Endothelial cell of umbilical vein (primary cell): ENCODE results near the gene NGF.

Experiments
- EZH2 ChIP-seq: IDR thresholded peaks from 2 replicates; pipeline ENCODE4 v1.6.1; 2012; ENCODE audit warnings: borderline replicate concordance, low read depth, mild to moderate bottlenecking, moderate library complexity, low read length, inconsistent platforms; ENCODE audit not compliant: severe bottlenecking
- MAX ChIP-seq: IDR thresholded peaks from 2 replicates; pipeline ENCODE4 v1.6.1; 2011; ENCODE audit not compliant: insufficient read depth, insufficient read length
- MYC ChIP-seq: IDR thresholded peaks from one replicate; pipeline ENCODE4 v1.6.1; 2011; ENCODE audit warnings: mild to moderate bottlenecking, low read depth, low read length
- POLR2A ChIP-seq: IDR thresholded peaks from 2 replicates; pipeline ENCODE4 v1.6.1; 2012; ENCODE audit warnings: low read depth, mild to moderate bottlenecking, control low read depth, low read length
- POLR2AphosphoS5 ChIP-seq: IDR thresholded peaks from 2 replicates; pipeline ENCODE4 v1.6.1; 2012; ENCODE audit warnings: low read depth, mild to moderate bottlenecking, control low read depth, low read length, moderate library complexity; ENCODE audit not compliant: insufficient read depth
- TF ChIP-seq, protein P1 (sequence below), 2 donors: IDR thresholded peaks; 1 replicate in 1 of 2; 2 replicates in 1 of 2; pipeline ENCODE4 v1.5.1; 2011; ENCODE audit warnings: low read length in 2 of 2, mild to moderate bottlenecking in 2 of 2, moderate library complexity in 2 of 2, control low read depth in 1 of 2, inconsistent platforms in 1 of 2, low read depth in 1 of 2; ENCODE audit not compliant: insufficient read depth in 1 of 2; ENCODE audit errors: extremely low read depth in 1 of 2

GRCh38 chr1:115327270-115327669 lies 10.8 kb downstream of the NGF start:
- TF ChIP-seq POLR2AphosphoS5 (no peak), EZH2 (no peak), MYC (no peak), POLR2A (no peak), MAX (no peak)
- TF ChIP-seq, protein P1, sequence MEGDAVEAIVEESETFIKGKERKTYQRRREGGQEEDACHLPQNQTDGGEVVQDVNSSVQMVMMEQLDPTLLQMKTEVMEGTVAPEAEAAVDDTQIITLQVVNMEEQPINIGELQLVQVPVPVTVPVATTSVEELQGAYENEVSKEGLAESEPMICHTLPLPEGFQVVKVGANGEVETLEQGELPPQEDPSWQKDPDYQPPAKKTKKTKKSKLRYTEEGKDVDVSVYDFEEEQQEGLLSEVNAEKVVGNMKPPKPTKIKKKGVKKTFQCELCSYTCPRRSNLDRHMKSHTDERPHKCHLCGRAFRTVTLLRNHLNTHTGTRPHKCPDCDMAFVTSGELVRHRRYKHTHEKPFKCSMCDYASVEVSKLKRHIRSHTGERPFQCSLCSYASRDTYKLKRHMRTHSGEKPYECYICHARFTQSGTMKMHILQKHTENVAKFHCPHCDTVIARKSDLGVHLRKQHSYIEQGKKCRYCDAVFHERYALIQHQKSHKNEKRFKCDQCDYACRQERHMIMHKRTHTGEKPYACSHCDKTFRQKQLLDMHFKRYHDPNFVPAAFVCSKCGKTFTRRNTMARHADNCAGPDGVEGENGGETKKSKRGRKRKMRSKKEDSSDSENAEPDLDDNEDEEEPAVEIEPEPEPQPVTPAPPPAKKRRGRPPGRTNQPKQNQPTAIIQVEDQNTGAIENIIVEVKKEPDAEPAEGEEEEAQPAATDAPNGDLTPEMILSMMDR (IDR thresholded peaks at IDR 0.05; ENCODE audit: extremely low read depth in 1 of 2, insufficient read depth in 1 of 2, low read depth in 1 of 2, low read length in 2 of 2) = no peak
